ENCODE measurements around the gene PITPNM3.

DNA sequence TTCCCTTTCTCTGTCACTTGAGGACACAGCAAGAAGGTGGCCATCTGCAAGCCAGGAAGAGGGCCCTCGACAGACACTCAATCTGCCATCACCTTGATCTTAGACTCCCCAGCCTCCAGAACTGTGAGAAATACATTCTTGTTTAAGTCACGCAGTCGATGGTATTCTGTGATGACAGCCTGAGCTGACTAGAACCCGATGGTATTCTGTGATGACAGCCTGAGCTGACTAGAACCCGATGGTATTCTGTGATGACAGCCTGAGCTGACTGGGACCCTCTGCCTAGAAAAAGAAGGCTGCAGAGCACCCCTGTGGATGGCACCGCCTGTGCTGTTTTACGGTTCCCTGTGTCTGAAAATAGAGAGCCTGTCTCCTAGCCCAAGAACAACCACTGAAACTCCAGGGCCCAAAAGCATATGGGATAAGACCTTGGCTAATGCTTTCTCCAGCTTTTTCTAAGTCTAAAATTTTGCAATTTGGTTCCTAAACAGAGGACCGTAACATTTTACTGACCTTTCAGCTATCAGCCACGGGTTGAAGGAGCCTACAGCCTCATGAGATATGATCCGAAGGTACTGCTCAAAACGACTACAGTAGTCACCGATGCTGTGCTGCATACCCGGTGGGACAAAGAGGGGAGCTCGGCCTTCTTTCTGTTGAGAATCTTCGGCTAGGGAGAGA is 33.1 kb upstream of the PITPNM3 start:
- TF ChIP-seq, protein P1, sequence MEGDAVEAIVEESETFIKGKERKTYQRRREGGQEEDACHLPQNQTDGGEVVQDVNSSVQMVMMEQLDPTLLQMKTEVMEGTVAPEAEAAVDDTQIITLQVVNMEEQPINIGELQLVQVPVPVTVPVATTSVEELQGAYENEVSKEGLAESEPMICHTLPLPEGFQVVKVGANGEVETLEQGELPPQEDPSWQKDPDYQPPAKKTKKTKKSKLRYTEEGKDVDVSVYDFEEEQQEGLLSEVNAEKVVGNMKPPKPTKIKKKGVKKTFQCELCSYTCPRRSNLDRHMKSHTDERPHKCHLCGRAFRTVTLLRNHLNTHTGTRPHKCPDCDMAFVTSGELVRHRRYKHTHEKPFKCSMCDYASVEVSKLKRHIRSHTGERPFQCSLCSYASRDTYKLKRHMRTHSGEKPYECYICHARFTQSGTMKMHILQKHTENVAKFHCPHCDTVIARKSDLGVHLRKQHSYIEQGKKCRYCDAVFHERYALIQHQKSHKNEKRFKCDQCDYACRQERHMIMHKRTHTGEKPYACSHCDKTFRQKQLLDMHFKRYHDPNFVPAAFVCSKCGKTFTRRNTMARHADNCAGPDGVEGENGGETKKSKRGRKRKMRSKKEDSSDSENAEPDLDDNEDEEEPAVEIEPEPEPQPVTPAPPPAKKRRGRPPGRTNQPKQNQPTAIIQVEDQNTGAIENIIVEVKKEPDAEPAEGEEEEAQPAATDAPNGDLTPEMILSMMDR (conservative IDR thresholded peaks at IDR 0.05; ENCODE audit: low read depth in 2 of 2), result no peak
- TF ChIP-seq POLR2AphosphoS5 (IDR thresholded peaks at IDR 0.05; ENCODE audit: low read depth) (no peak), EZH2phosphoT487 (IDR thresholded peaks at IDR 0.05; ENCODE audit: unreplicated experiment) (no peak), EZH2 (IDR thresholded peaks at IDR 0.05; ENCODE audit: low read depth, unreplicated experiment) (no peak), ZNF331 (CRISPR knock-in tag; IDR thresholded peaks at IDR 0.05; ENCODE audit: low read depth) (no peak)
- TF ChIP-seq, protein P2, sequence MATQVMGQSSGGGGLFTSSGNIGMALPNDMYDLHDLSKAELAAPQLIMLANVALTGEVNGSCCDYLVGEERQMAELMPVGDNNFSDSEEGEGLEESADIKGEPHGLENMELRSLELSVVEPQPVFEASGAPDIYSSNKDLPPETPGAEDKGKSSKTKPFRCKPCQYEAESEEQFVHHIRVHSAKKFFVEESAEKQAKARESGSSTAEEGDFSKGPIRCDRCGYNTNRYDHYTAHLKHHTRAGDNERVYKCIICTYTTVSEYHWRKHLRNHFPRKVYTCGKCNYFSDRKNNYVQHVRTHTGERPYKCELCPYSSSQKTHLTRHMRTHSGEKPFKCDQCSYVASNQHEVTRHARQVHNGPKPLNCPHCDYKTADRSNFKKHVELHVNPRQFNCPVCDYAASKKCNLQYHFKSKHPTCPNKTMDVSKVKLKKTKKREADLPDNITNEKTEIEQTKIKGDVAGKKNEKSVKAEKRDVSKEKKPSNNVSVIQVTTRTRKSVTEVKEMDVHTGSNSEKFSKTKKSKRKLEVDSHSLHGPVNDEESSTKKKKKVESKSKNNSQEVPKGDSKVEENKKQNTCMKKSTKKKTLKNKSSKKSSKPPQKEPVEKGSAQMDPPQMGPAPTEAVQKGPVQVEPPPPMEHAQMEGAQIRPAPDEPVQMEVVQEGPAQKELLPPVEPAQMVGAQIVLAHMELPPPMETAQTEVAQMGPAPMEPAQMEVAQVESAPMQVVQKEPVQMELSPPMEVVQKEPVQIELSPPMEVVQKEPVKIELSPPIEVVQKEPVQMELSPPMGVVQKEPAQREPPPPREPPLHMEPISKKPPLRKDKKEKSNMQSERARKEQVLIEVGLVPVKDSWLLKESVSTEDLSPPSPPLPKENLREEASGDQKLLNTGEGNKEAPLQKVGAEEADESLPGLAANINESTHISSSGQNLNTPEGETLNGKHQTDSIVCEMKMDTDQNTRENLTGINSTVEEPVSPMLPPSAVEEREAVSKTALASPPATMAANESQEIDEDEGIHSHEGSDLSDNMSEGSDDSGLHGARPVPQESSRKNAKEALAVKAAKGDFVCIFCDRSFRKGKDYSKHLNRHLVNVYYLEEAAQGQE (IDR thresholded peaks at IDR 0.05; ENCODE audit: unreplicated experiment), result no peak
- TF ChIP-seq, protein P3, sequence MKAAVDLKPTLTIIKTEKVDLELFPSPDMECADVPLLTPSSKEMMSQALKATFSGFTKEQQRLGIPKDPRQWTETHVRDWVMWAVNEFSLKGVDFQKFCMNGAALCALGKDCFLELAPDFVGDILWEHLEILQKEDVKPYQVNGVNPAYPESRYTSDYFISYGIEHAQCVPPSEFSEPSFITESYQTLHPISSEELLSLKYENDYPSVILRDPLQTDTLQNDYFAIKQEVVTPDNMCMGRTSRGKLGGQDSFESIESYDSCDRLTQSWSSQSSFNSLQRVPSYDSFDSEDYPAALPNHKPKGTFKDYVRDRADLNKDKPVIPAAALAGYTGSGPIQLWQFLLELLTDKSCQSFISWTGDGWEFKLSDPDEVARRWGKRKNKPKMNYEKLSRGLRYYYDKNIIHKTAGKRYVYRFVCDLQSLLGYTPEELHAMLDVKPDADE (IDR thresholded peaks at IDR 0.05), result no peak
